HL-60 (cell line): ENCODE data around the gene PDE8B.

ENCODE experiments used
- CTCF ChIP-seq: IDR thresholded peaks from one replicate; pipeline ENCODE4 v1.5.1; 2011; ENCODE audit warnings: low read length, control low read depth, inconsistent platforms; ENCODE audit not compliant: insufficient read depth
- GABPA ChIP-seq: IDR thresholded peaks from 2 replicates; pipeline ENCODE4 v1.6.1; 2012; ENCODE audit warnings: low read depth
- POLR2AphosphoS5 ChIP-seq: IDR thresholded peaks from 2 replicates; pipeline ENCODE4 v1.6.1; 2012; ENCODE audit warnings: low read depth
- REST ChIP-seq: IDR thresholded peaks from 2 replicates; pipeline ENCODE4 v1.6.1; 2012; ENCODE audit warnings: low read depth; ENCODE audit not compliant: insufficient replicate concordance

- no peak for TF ChIP-seq CTCF
- no peak for TF ChIP-seq GABPA
- no peak for TF ChIP-seq POLR2AphosphoS5
- TF ChIP-seq REST = no peak
These were observed 179.3 kb downstream of the PDE8B start for GRCh38 chr5:77389746-77390145.
